Stimulated activated effector memory CD8-positive, alpha-beta T cell treated with anti-CD3 and anti-CD28 coated beads, Interleukin-12 subunit alpha, Interleukin-12 subunit beta, amount 100 ng/mL, for 72 hours (primary cell): Measurements from ENCODE around the gene DGAT2.

Source experiments
- ATAC-seq: fragments of 150-1000 bp; cut with Tn5 transposase; 2 replicates; pipeline ENCODE4 v1.10.0; 2021
- DNase-seq, 2 donors: peaks; one replicate each; pipeline ENCODE4 v3.0.0; 2021 to 2022; ENCODE audit warnings: low spot score in 2 of 2
- H3K27ac Mint-ChIP-seq: one replicate; pipeline ENCODE4 v1.8.0; 2022; ENCODE audit warnings: mild to moderate bottlenecking, mixed read lengths
- H3K36me3 Mint-ChIP-seq: one replicate; pipeline ENCODE4 v1.8.0; 2022; ENCODE audit warnings: mild to moderate bottlenecking, mixed read lengths
- H3K4me1 Mint-ChIP-seq: one replicate; pipeline ENCODE4 v1.8.0; 2022; ENCODE audit warnings: mixed read lengths
- H3K4me3 Mint-ChIP-seq: one replicate; pipeline ENCODE4 v1.8.0; 2022; ENCODE audit warnings: mild to moderate bottlenecking, mixed read lengths
- H3K9me3 Mint-ChIP-seq: one replicate; pipeline ENCODE4 v1.8.0; 2022; ENCODE audit warnings: mixed read lengths

Gene DGAT2

GRCh38 chr11:75815345-75816168 lies 47.0 kb downstream of the DGAT2 start:
- Mint-ChIP-seq H3K9me3 (no peaks in the 10 kb centered on the region), H3K4me3 (no peak overlapping the region), H3K4me1 (peaks cover 7% of the 10 kb centered on the region), H3K36me3 (peaks cover 9% of the 10 kb centered on the region), H3K27ac (no peak overlapping the region)
- ATAC-seq (peak; percentile 54), DNase-seq (no peak)

- DNase-seq, result no peak
- no peak overlapping the region for H3K4me3 Mint-ChIP-seq
- no peak for ATAC-seq
- peaks cover 9% of the 10 kb centered on the region for H3K36me3 Mint-ChIP-seq
- H3K9me3 Mint-ChIP-seq, result no peaks in the 10 kb centered on the region
- H3K4me1 Mint-ChIP-seq, result peaks cover 18% of the 10 kb centered on the region
- H3K27ac Mint-ChIP-seq, result no peak overlapping the region
These were observed 48.1 kb downstream of the DGAT2 start for GRCh38 chr11:75816561-75817239.

- Mint-ChIP-seq H3K9me3 (no peaks in the 10 kb centered on the region), H3K27ac (no peak overlapping the region), H3K4me1 (peaks cover 13% of the 10 kb centered on the region), H3K4me3 (no peak overlapping the region), H3K36me3 (peaks cover 6% of the 10 kb centered on the region)
- ATAC-seq (no peak), DNase-seq (no peak)
These were observed 52.1 kb downstream of the DGAT2 start for GRCh38 chr11:75820645-75821044.

- Mint-ChIP-seq H3K4me1 (peaks cover 13% of the 10 kb centered on the region), H3K9me3 (no peaks in the 10 kb centered on the region), H3K4me3 (no peak overlapping the region), H3K27ac (no peak overlapping the region), H3K36me3 (peaks cover 10% of the 10 kb centered on the region)
- DNase-seq (no peak), ATAC-seq (no peak)
These were observed 52.6 kb downstream of the DGAT2 start for GRCh38 chr11:75821202-75821601.

- no peak overlapping the region for H3K27ac Mint-ChIP-seq
- ATAC-seq, result no peak
- H3K4me1 Mint-ChIP-seq, result peaks cover 13% of the 10 kb centered on the region
- H3K4me3 Mint-ChIP-seq, result no peak overlapping the region
- DNase-seq, result no peak
- peaks cover 16% of the 10 kb centered on the region for H3K36me3 Mint-ChIP-seq
- no peaks in the 10 kb centered on the region for H3K9me3 Mint-ChIP-seq
These were observed 54.0 kb downstream of the DGAT2 start for GRCh38 chr11:75822541-75822940.

GRCh38 chr11:75823415-75823814 lies 54.8 kb downstream of the DGAT2 start:
- ATAC-seq, result no peak
- Mint-ChIP-seq H3K4me1 (peaks cover 13% of the 10 kb centered on the region), H3K4me3 (no peak overlapping the region), H3K27ac (no peak overlapping the region), H3K36me3 (peaks cover 16% of the 10 kb centered on the region), H3K9me3 (no peaks in the 10 kb centered on the region)
- DNase-seq, result no peak

GRCh38 chr11:75823946-75824345 lies 55.4 kb downstream of the DGAT2 start:
- DNase-seq (no peak), ATAC-seq (no peak)
- peaks cover 13% of the 10 kb centered on the region for H3K4me1 Mint-ChIP-seq
- no peaks in the 10 kb centered on the region for H3K9me3 Mint-ChIP-seq
- peak overlapping the region; percentile 80 for H3K27ac Mint-ChIP-seq
- H3K4me3 Mint-ChIP-seq, result peak overlapping the region; percentile 38
- H3K36me3 Mint-ChIP-seq, result peaks cover 16% of the 10 kb centered on the region

- Mint-ChIP-seq H3K9me3 (no peaks in the 10 kb centered on the region), H3K4me3 (no peak overlapping the region), H3K27ac (peak overlapping the region; percentile 38), H3K36me3 (peaks cover 16% of the 10 kb centered on the region), H3K4me1 (peaks cover 2% of the 10 kb centered on the region)
- no peak for DNase-seq
- ATAC-seq, result no peak
These were observed 58.1 kb downstream of the DGAT2 start for GRCh38 chr11:75826461-75827230.

GRCh38 chr11:75827562-75827961 lies 59.0 kb downstream of the DGAT2 start:
- Mint-ChIP-seq H3K9me3 (no peaks in the 10 kb centered on the region), H3K4me1 (no peaks in the 10 kb centered on the region), H3K36me3 (peaks cover 16% of the 10 kb centered on the region), H3K4me3 (no peak overlapping the region), H3K27ac (no peak overlapping the region)
- ATAC-seq (no peak), DNase-seq (no peak)

GRCh38 chr11:75831915-75832502 lies 63.4 kb downstream of the DGAT2 start:
- H3K27ac Mint-ChIP-seq, result no peak overlapping the region
- ATAC-seq, result no peak

GRCh38 chr11:75834728-75835127 lies 66.2 kb downstream of the DGAT2 start:
- no peak for DNase-seq
- no peak for ATAC-seq
- no peaks in the 10 kb centered on the region for H3K9me3 Mint-ChIP-seq
- no peak overlapping the region for H3K4me3 Mint-ChIP-seq
- peaks cover 13% of the 10 kb centered on the region for H3K4me1 Mint-ChIP-seq
- H3K36me3 Mint-ChIP-seq, result peaks cover 6% of the 10 kb centered on the region
- H3K27ac Mint-ChIP-seq, result no peak overlapping the region

More at GRCh38 chr11:75831915-75832502, 63.4 kb downstream of the DGAT2 start:
- H3K9me3 Mint-ChIP-seq, result no peaks in the 10 kb centered on the region
- no peaks in the 10 kb centered on the region for H3K36me3 Mint-ChIP-seq
- H3K4me1 Mint-ChIP-seq, result peaks cover 7% of the 10 kb centered on the region
- H3K4me3 Mint-ChIP-seq, result no peak overlapping the region
- no peak for DNase-seq

GRCh38 chr11:75836417-75836816 lies 67.8 kb downstream of the DGAT2 start:
- Mint-ChIP-seq H3K36me3 (peaks cover 6% of the 10 kb centered on the region), H3K27ac (no peak overlapping the region), H3K9me3 (no peaks in the 10 kb centered on the region), H3K4me3 (no peak overlapping the region), H3K4me1 (peaks cover 22% of the 10 kb centered on the region)
- DNase-seq, result no peak
- ATAC-seq, result no peak

- ATAC-seq, result no peak
- H3K4me1 Mint-ChIP-seq, result peaks cover 28% of the 10 kb centered on the region
These were observed 71.3 kb downstream of the DGAT2 start for GRCh38 chr11:75839851-75840250.

GRCh38 chr11:75840522-75840921 lies 71.9 kb downstream of the DGAT2 start:
- H3K4me3 Mint-ChIP-seq, result no peak overlapping the region
- H3K27ac Mint-ChIP-seq, result peak overlapping the region; percentile 30
- H3K36me3 Mint-ChIP-seq, result peaks cover 6% of the 10 kb centered on the region
- no peaks in the 10 kb centered on the region for H3K9me3 Mint-ChIP-seq
- ATAC-seq (no peak), DNase-seq (no peak)
- H3K4me1 Mint-ChIP-seq, result peaks cover 28% of the 10 kb centered on the region

More at GRCh38 chr11:75839851-75840250, 71.3 kb downstream of the DGAT2 start:
- Mint-ChIP-seq H3K36me3 (peaks cover 6% of the 10 kb centered on the region), H3K4me3 (no peak overlapping the region), H3K27ac (peak overlapping the region; percentile 30), H3K9me3 (no peaks in the 10 kb centered on the region)
- DNase-seq, result no peak

- H3K36me3 Mint-ChIP-seq, result peaks cover 6% of the 10 kb centered on the region
- no peak overlapping the region for H3K4me3 Mint-ChIP-seq
- no peaks in the 10 kb centered on the region for H3K9me3 Mint-ChIP-seq
- H3K4me1 Mint-ChIP-seq, result peaks cover 26% of the 10 kb centered on the region
- no peak for ATAC-seq
- no peak for DNase-seq
- no peak overlapping the region for H3K27ac Mint-ChIP-seq
These were observed 73.2 kb downstream of the DGAT2 start for GRCh38 chr11:75841739-75842138.
